HG02571 (cell line): Measurements from ENCODE around the gene MICAL2.

ENCODE experiments used
- ATAC-seq: cut with Tn5 transposase; IDR thresholded peaks from one replicate; pipeline ENCODE4 v1.9.1; 2021; ENCODE audit warnings: mild to moderate bottlenecking, moderate library complexity; ENCODE audit not compliant: unreplicated experiment

MICAL2 gene

GRCh38 chr11:12293486-12293885 lies 183.1 kb downstream of the MICAL2 start:
- ATAC-seq: no peak

GRCh38 chr11:12294613-12295012 lies 184.2 kb downstream of the MICAL2 start:
- ATAC-seq: no peak

GRCh38 chr11:12295943-12296342 lies 185.6 kb downstream of the MICAL2 start:
- no peak for ATAC-seq

- ATAC-seq: no peak
These were observed 188.2 kb downstream of the MICAL2 start for GRCh38 chr11:12298610-12299009.

- ATAC-seq: no peak
These were observed 191.0 kb downstream of the MICAL2 start for GRCh38 chr11:12301379-12301778.

GRCh38 chr11:12303421-12304149 lies 193.2 kb downstream of the MICAL2 start:
- ATAC-seq: no peak

- no peak for ATAC-seq
These were observed 196.4 kb downstream of the MICAL2 start for GRCh38 chr11:12306830-12307229.

- no peak for ATAC-seq
These were observed 201.7 kb downstream of the MICAL2 start for GRCh38 chr11:12312132-12312531.
